ENCODE measurements around the gene CPTP. TPM values are rescaled to one million over a fixed set of nuclear protein-coding genes. Genes with fewer than 3 reads are reported as not detected.

The CPTP gene
- total and polyA plus RNA-seq, 2 of the 13 experiments (the other 11 are each of a cell fraction or from before 2014, with no cell fraction given), result 5.5 to 9.3 TPM

DNA sequence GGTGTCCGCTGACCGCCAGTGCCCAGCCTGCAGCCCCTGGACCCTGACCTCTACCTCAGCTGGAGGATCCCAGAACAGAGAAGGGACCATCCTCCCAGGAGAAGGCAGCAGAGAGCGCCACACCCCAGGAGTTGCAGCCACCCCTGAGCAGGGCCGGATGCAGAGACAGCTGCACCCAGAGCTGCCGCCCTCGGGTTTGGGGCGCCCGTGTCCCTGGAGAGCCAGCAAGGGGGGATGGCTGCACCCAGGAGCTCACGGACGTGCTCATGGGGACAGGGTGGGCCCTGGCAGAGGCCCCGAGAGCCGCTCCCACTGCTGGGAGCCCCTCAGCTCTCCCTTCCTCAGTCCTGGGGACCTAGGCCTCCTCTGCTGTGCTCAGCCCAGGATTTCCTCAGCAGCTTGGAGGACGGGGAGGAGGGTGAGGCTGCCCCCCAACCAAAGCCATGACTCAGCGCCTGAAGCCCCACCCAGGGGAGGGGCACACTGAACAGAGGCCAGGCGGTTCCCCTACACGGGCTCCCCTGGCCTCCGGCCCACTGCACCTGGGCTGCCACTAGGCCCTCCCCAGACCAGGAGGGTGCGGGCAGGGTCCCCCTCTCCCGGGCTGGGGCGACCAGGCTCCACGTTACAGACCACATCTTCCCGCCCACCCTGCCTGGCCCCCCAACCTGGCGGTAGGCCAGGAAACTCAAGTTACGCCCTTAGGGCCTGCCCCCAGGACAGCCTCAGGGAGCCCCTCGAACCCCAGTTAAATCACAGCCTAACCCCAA, 19.1 kb upstream of the CPTP start (continued):
- TF ChIP-seq PAF1 (CRISPR knock-in tag; IDR thresholded peaks at IDR 0.05) (no peak), ELF4 (CRISPR knock-in tag; IDR thresholded peaks at IDR 0.05; ENCODE audit: borderline replicate concordance) (no peak), NBN (conservative IDR thresholded peaks at IDR 0.05) (no peak), SMAD3 (CRISPR knock-in tag; IDR thresholded peaks at IDR 0.05) (no peak), RBAK (CRISPR knock-in tag; IDR thresholded peaks at IDR 0.05) (no peak), AGO2 (optimal IDR thresholded peaks at IDR 0.05; ENCODE audit: low read depth, low read length) (peak; percentile 16), ZNF652 (CRISPR knock-in tag; IDR thresholded peaks at IDR 0.05; ENCODE audit: borderline replicate concordance, low read depth) (no peak), TBX2 (CRISPR knock-in tag; IDR thresholded peaks at IDR 0.05; ENCODE audit: borderline replicate concordance) (peak; percentile 48; the same call in 1 of the 2 replicates), AHR (CRISPR knock-in tag; IDR thresholded peaks at IDR 0.05) (no peak), HDAC6 (IDR thresholded peaks at IDR 0.05; ENCODE audit: low read depth, low read length) (no peak), ZNF343 (CRISPR knock-in tag; IDR thresholded peaks at IDR 0.05) (no peak), ZNF430 (CRISPR knock-in tag; IDR thresholded peaks at IDR 0.05) (no peak), CAMTA2 (CRISPR knock-in tag; IDR thresholded peaks at IDR 0.05; ENCODE audit: borderline replicate concordance) (peak; percentile 56; the same call in 1 of the 2 replicates), NCOR1 (IDR thresholded peaks at IDR 0.05; ENCODE audit: borderline replicate concordance, low read length) (no peak), GABPA (IDR thresholded peaks at IDR 0.05; ENCODE audit: low read depth, low read length) (no peak), GABPA (CRISPR knock-in tag; IDR thresholded peaks at IDR 0.05; ENCODE audit: low read depth) (no peak), ZMYM4 (CRISPR knock-in tag; IDR thresholded peaks at IDR 0.05) (no peak), ZNF713 (CRISPR knock-in tag; IDR thresholded peaks at IDR 0.05) (no peak), ZFYVE20 (CRISPR knock-in tag; IDR thresholded peaks at IDR 0.05; ENCODE audit: borderline replicate concordance, low read depth) (no peak)
- TF ChIP-seq, protein P1, sequence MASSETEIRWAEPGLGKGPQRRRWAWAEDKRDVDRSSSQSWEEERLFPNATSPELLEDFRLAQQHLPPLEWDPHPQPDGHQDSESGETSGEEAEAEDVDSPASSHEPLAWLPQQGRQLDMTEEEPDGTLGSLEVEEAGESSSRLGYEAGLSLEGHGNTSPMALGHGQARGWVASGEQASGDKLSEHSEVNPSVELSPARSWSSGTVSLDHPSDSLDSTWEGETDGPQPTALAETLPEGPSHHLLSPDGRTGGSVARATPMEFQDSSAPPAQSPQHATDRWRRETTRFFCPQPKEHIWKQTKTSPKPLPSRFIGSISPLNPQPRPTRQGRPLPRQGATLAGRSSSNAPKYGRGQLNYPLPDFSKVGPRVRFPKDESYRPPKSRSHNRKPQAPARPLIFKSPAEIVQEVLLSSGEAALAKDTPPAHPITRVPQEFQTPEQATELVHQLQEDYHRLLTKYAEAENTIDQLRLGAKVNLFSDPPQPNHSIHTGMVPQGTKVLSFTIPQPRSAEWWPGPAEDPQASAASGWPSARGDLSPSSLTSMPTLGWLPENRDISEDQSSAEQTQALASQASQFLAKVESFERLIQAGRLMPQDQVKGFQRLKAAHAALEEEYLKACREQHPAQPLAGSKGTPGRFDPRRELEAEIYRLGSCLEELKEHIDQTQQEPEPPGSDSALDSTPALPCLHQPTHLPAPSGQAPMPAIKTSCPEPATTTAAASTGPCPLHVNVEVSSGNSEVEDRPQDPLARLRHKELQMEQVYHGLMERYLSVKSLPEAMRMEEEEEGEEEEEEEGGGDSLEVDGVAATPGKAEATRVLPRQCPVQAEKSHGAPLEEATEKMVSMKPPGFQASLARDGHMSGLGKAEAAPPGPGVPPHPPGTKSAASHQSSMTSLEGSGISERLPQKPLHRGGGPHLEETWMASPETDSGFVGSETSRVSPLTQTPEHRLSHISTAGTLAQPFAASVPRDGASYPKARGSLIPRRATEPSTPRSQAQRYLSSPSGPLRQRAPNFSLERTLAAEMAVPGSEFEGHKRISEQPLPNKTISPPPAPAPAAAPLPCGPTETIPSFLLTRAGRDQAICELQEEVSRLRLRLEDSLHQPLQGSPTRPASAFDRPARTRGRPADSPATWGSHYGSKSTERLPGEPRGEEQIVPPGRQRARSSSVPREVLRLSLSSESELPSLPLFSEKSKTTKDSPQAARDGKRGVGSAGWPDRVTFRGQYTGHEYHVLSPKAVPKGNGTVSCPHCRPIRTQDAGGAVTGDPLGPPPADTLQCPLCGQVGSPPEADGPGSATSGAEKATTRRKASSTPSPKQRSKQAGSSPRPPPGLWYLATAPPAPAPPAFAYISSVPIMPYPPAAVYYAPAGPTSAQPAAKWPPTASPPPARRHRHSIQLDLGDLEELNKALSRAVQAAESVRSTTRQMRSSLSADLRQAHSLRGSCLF (CRISPR knock-in tag; IDR thresholded peaks at IDR 0.05; ENCODE audit: borderline replicate concordance), result no peak
- TF ChIP-seq, protein P2, sequence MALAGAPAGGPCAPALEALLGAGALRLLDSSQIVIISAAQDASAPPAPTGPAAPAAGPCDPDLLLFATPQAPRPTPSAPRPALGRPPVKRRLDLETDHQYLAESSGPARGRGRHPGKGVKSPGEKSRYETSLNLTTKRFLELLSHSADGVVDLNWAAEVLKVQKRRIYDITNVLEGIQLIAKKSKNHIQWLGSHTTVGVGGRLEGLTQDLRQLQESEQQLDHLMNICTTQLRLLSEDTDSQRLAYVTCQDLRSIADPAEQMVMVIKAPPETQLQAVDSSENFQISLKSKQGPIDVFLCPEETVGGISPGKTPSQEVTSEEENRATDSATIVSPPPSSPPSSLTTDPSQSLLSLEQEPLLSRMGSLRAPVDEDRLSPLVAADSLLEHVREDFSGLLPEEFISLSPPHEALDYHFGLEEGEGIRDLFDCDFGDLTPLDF (CRISPR knock-in tag; IDR thresholded peaks at IDR 0.05), result no peak
- TF ChIP-seq, protein P3, sequence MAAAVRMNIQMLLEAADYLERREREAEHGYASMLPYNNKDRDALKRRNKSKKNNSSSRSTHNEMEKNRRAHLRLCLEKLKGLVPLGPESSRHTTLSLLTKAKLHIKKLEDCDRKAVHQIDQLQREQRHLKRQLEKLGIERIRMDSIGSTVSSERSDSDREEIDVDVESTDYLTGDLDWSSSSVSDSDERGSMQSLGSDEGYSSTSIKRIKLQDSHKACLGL (CRISPR knock-in tag; IDR thresholded peaks at IDR 0.05), result no peak
- TF ChIP-seq, protein P4, sequence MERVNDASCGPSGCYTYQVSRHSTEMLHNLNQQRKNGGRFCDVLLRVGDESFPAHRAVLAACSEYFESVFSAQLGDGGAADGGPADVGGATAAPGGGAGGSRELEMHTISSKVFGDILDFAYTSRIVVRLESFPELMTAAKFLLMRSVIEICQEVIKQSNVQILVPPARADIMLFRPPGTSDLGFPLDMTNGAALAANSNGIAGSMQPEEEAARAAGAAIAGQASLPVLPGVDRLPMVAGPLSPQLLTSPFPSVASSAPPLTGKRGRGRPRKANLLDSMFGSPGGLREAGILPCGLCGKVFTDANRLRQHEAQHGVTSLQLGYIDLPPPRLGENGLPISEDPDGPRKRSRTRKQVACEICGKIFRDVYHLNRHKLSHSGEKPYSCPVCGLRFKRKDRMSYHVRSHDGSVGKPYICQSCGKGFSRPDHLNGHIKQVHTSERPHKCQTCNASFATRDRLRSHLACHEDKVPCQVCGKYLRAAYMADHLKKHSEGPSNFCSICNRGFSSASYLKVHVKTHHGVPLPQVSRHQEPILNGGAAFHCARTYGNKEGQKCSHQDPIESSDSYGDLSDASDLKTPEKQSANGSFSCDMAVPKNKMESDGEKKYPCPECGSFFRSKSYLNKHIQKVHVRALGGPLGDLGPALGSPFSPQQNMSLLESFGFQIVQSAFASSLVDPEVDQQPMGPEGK (CRISPR knock-in tag; IDR thresholded peaks at IDR 0.05), result peak; percentile 98
